Endothelial cell of umbilical vein (primary cell): ENCODE results near the gene ARHGEF25.

Experiments
- CTCF ChIP-seq, 2 donors: IDR thresholded peaks; 1 replicate in 1 of 2; 2 replicates in 1 of 2; pipeline ENCODE4 v1.5.1; 2011; ENCODE audit warnings: low read length in 2 of 2, mild to moderate bottlenecking in 2 of 2, moderate library complexity in 2 of 2, control low read depth in 1 of 2, inconsistent platforms in 1 of 2, low read depth in 1 of 2; ENCODE audit not compliant: insufficient read depth in 1 of 2; ENCODE audit errors: extremely low read depth in 1 of 2
- EZH2 ChIP-seq: IDR thresholded peaks from 2 replicates; pipeline ENCODE4 v1.6.1; 2012; ENCODE audit warnings: borderline replicate concordance, low read depth, mild to moderate bottlenecking, moderate library complexity, low read length, inconsistent platforms; ENCODE audit not compliant: severe bottlenecking

GRCh38 chr12:57569858-57570257, 41.4 kb upstream of the ARHGEF25 start:
- no peak for TF ChIP-seq CTCF (IDR thresholded peaks at IDR 0.05; ENCODE audit: extremely low read depth in 1 of 2, insufficient read depth in 1 of 2, low read depth in 1 of 2, low read length in 2 of 2)
- TF ChIP-seq EZH2, result no peak
